ENCODE results near the gene ZNF584. TPM values are rescaled to one million over a fixed set of nuclear protein-coding genes. Genes with fewer than 3 reads are reported as not detected.

ZNF584 gene
- total and polyA plus RNA-seq, 10 of the 15 experiments (the other 5 are each of a cell fraction or from before 2014, with no cell fraction given) = 2.0 to 10.7 (median 6.3) TPM

- no peak for TF ChIP-seq JUND (IDR thresholded peaks at IDR 0.05; ENCODE audit: low read depth, low read length)
- TF ChIP-seq PAX5 (IDR thresholded peaks at IDR 0.05; ENCODE audit: borderline replicate concordance, low read depth, low read length) = no peak
- TF ChIP-seq MLLT1 (IDR thresholded peaks at IDR 0.05) = no peak
- TF ChIP-seq RELA (IDR thresholded peaks at IDR 0.05; ENCODE audit: borderline replicate concordance, partially characterized antibody) = peak; percentile 71
- TF ChIP-seq LARP7 (IDR thresholded peaks at IDR 0.05) = peak; percentile 48; the same call in 1 of the 2 replicates
- peak; percentile 88 for TF ChIP-seq POLR2A (IDR thresholded peaks at IDR 0.05; ENCODE audit: low read depth, low read length)
- no peak for TF ChIP-seq MTA2 (IDR thresholded peaks at IDR 0.05; ENCODE audit: low read depth)
- no peak for TF ChIP-seq EP300 (IDR thresholded peaks at IDR 0.05; ENCODE audit: borderline replicate concordance in 1 of 2, control insufficient read depth in 1 of 2, low read depth in 2 of 2, low read length in 2 of 2)
- TF ChIP-seq RAD51 (IDR thresholded peaks at IDR 0.05) = peak; percentile 98
- TF ChIP-seq KAT2A (conservative IDR thresholded peaks at IDR 0.05; ENCODE audit: control insufficient read depth, low read depth, low read length) = no peak
- TF ChIP-seq SREBF2 (IDR thresholded peaks at IDR 0.05; ENCODE audit: low read length) = no peak
- TF ChIP-seq USF2 (IDR thresholded peaks at IDR 0.05; ENCODE audit: borderline replicate concordance, low read depth, low read length) = peak; percentile 90
- peak; percentile 72; the same call in 1 of the 2 replicates for TF ChIP-seq DPF2 (IDR thresholded peaks at IDR 0.05)
- no peak for TF ChIP-seq CTCF (IDR thresholded peaks at IDR 0.05 in 2 of 3, conservative IDR thresholded peaks at IDR 0.05 in 1 of 3; ENCODE audit: control insufficient read depth in 2 of 3, extremely low read depth in 1 of 3, insufficient read depth in 1 of 3, low read depth in 3 of 3, low read length in 3 of 3)
- TF ChIP-seq HSF1 (IDR thresholded peaks at IDR 0.05; ENCODE audit: low read depth, low read length) = no peak
- TF ChIP-seq USF1 (IDR thresholded peaks at IDR 0.05; ENCODE audit: borderline replicate concordance, extremely low read length, insufficient read depth, low read depth, low read length) = peak; percentile 94
- 0 out of 2 replicates have a peak, but pooled peaks have one; percentile 31 for TF ChIP-seq SMARCA5 (IDR thresholded peaks at IDR 0.05)
- TF ChIP-seq CREB1 (IDR thresholded peaks at IDR 0.05; ENCODE audit: low read depth) = peak; percentile 89
- TF ChIP-seq NRF1 (conservative IDR thresholded peaks at IDR 0.05; ENCODE audit: low read depth, low read length) = no peak
- TF ChIP-seq RBBP5 (conservative IDR thresholded peaks at IDR 0.05) = no peak
- TF ChIP-seq MXI1 (IDR thresholded peaks at IDR 0.05; ENCODE audit: low read depth, low read length) = peak; percentile 90
- TF ChIP-seq SUPT20H (IDR thresholded peaks at IDR 0.05; ENCODE audit: borderline replicate concordance, control insufficient read depth, low read depth, low read length) = no peak
- TF ChIP-seq TARDBP (IDR thresholded peaks at IDR 0.05; ENCODE audit: borderline replicate concordance) = peak; percentile 75; the same call in 1 of the 2 replicates
- TF ChIP-seq CBX3 (IDR thresholded peaks at IDR 0.05; ENCODE audit: borderline replicate concordance, low read depth) = no peak
Measured at GRCh38 chr19:58466760-58467589, 58.5 kb downstream of the ZNF584 start, which contains the start of gene ZNF324 (continued).
